K562 (cell line): ENCODE results near the gene TM7SF2. TPM values are rescaled to one million over a fixed set of nuclear protein-coding genes. Genes with fewer than 3 reads are reported as not detected.

Source experiments
- ELF2 ChIP-seq: fragments of 250-450 bp; sonication (Bioruptor Pico); IDR thresholded peaks from 2 replicates; pipeline ENCODE4 v1.5.0; 2021; ENCODE audit warnings: mild to moderate bottlenecking
- FOXJ2 ChIP-seq: fragments of 200-800 bp; sonication (Bioruptor generic); IDR thresholded peaks from 2 replicates; pipeline ENCODE4 v1.6.1; 2016; ENCODE audit warnings: missing genetic modification characterization, missing compliant biosample characterization
- GMEB1 ChIP-seq: fragments of 250-450 bp; sonication (Bioruptor Pico); IDR thresholded peaks from 2 replicates; pipeline ENCODE4 v1.4.0; 2020; ENCODE audit warnings: mild to moderate bottlenecking
- HDAC2 ChIP-seq: fragments of 450-650 bp; IDR thresholded peaks from 2 replicates; pipeline ENCODE4 v1.6.1; 2016; ENCODE audit warnings: mild to moderate bottlenecking
- KLF1 ChIP-seq: fragments of 450-650 bp; IDR thresholded peaks from 2 replicates; pipeline ENCODE4 v1.6.1; 2016; ENCODE audit warnings: missing genetic modification characterization, missing compliant biosample characterization
- MCM5 ChIP-seq: fragments of 450-650 bp; IDR thresholded peaks from 2 replicates; pipeline ENCODE4 v1.6.1; 2016; ENCODE audit warnings: low read depth
- MCM7 ChIP-seq, 2 experiments: fragments of 450-650 bp; IDR thresholded peaks; 2 replicates each; pipeline ENCODE4 v1.6.1; 2016 to 2018
- MEF2A ChIP-seq: IDR thresholded peaks from 2 replicates; pipeline ENCODE4 v1.6.1; 2011; ENCODE audit warnings: low read depth, mild to moderate bottlenecking, low read length, moderate library complexity; ENCODE audit not compliant: control insufficient read depth
- NFIX ChIP-seq: fragments of 250-450 bp; sonication (Bioruptor Pico); IDR thresholded peaks from 2 replicates; pipeline ENCODE4 v1.4.0; 2020; ENCODE audit warnings: low read depth, mild to moderate bottlenecking, moderate library complexity
- NR1H2 ChIP-seq: sonication (generic); formaldehyde crosslinking; IDR thresholded peaks from 2 replicates; pipeline ENCODE4 v1.4.0; 2020; ENCODE audit warnings: mild to moderate bottlenecking, missing genetic modification reagents
- PML ChIP-seq: IDR thresholded peaks from 2 replicates; pipeline ENCODE4 v1.6.1; 2012; ENCODE audit warnings: low read length, inconsistent platforms
- SRSF7 ChIP-seq: fragments of 200-400 bp; formaldehyde crosslinking; optimal IDR thresholded peaks from 2 replicates; pipeline ENCODE3; 2017; ENCODE audit warnings: mild to moderate bottlenecking, low read depth, low read length
- TAF1 ChIP-seq: IDR thresholded peaks from 2 replicates; pipeline ENCODE4 v1.6.1; 2011; ENCODE audit warnings: mild to moderate bottlenecking, low read length, moderate library complexity; ENCODE audit not compliant: insufficient read depth, control insufficient read depth, severe bottlenecking; ENCODE audit errors: extremely low read depth
- TARDBP ChIP-seq: fragments of 450-650 bp; IDR thresholded peaks from 2 replicates; pipeline ENCODE4 v1.6.1; 2016
- USF1 ChIP-seq: sonication (generic); formaldehyde crosslinking; IDR thresholded peaks from 2 replicates; pipeline ENCODE4 v1.9.0; 2022; ENCODE audit warnings: mild to moderate bottlenecking, missing genetic modification reagents
- ZC3H11A ChIP-seq: IDR thresholded peaks from 2 replicates; pipeline ENCODE4 v1.6.1; 2012; ENCODE audit warnings: low read depth, low read length, improper control_type of control experiment
- ZC3H4 ChIP-seq: sonication (generic); formaldehyde crosslinking; IDR thresholded peaks from 2 replicates; pipeline ENCODE4 v1.9.0; 2021; ENCODE audit warnings: missing genetic modification reagents, borderline replicate concordance
- ZNF212 ChIP-seq: fragments of 450-650 bp; formaldehyde crosslinking; IDR thresholded peaks from 2 replicates; pipeline ENCODE4 v1.4.0; 2020; ENCODE audit warnings: mild to moderate bottlenecking
- ZNF318 ChIP-seq, 2 experiments: fragments of 450-650 bp; IDR thresholded peaks; 2 replicates each; pipeline ENCODE4 v1.6.1; 2016; ENCODE audit warnings: mild to moderate bottlenecking in 2 of 2, borderline replicate concordance in 1 of 2, low read depth in 1 of 2, moderate library complexity in 1 of 2
- polyA plus RNA-seq, 8 experiments: library from polyadenylated mRNA; depleted of rRNA in 4 of 8; stranded (reverse) in 5 of 8; unstranded in 3 of 8; fragments of >200 nt; fragmentation: Nextera tagmentation in 2 of 8; fragmentation: Illumina TruSeq in 1 of 8; extraction: Ambion mirVana in 2 of 8; extraction: Trizol in 1 of 8; gene quantifications; 2 replicates each; pipeline versions ENCODE4 v1.2.1 to v1.2.3, GENCODE V29; 2011 to 2014; ENCODE audit warnings: inconsistent platforms in 1 of 8, missing spikeins in 1 of 8
- total RNA-seq, 7 experiments: library from RNA; depleted of rRNA in 6 of 7; stranded (reverse); fragments of >200 nt in 6 of 7; fragmentation: Illumina TruSeq in 2 of 7; extraction: Trizol in 2 of 7; gene quantifications; 2 replicates each; pipeline versions ENCODE4 v1.2.1 to v1.2.3, GENCODE V29; 2011 to 2021; ENCODE audit warnings: low replicate concordance in 1 of 7

TM7SF2 gene
- total and polyA plus RNA-seq, 9 of the 15 experiments (the other 6 are each of a cell fraction or from before 2014, with no cell fraction given): 1.2 to 22.0 (median 14.3) TPM

- TF ChIP-seq ZNF318 (IDR thresholded peaks at IDR 0.05; ENCODE audit: borderline replicate concordance in 1 of 2, low read depth in 1 of 2) (no peak), MCM7 (IDR thresholded peaks at IDR 0.05) (no peak), ZNF212 (no peak), ZC3H11A (no peak), GMEB1 (CRISPR knock-in tag) (peak; percentile 35; the same call in 1 of the 2 replicates), MEF2A (no peak), TARDBP (peak; percentile 98), ZC3H4 (CRISPR knock-in tag) (no peak), TAF1 (peak; percentile 15), FOXJ2 (tag) (no peak), USF1 (no peak), PML (no peak), NR1H2 (peak; percentile 51; the same call in 1 of the 2 replicates), SRSF7 (no peak), KLF1 (tag) (no peak), MCM5 (no peak), HDAC2 (no peak; the same call in 1 of the 2 replicates), NFIX (CRISPR knock-in tag) (no peak), ELF2 (no peak; the same call in 1 of the 2 replicates)
Measured at GRCh38 chr11:65112546-65113360, 1.1 kb downstream of the TM7SF2 start (continued).
